HG02763 (cell line): ENCODE results near the gene CCDC116.

Experiments
- ATAC-seq: cut with Tn5 transposase; IDR thresholded peaks from one replicate; pipeline ENCODE4 v1.9.1; 2021; ENCODE audit warnings: mild to moderate bottlenecking, moderate library complexity; ENCODE audit not compliant: unreplicated experiment

The CCDC116 gene

GRCh38 chr22:21680830-21681565, 48.4 kb downstream of the CCDC116 start:
- ATAC-seq, result no peak

GRCh38 chr22:21681566-21682370, 49.2 kb downstream of the CCDC116 start:
- ATAC-seq, result no peak

GRCh38 chr22:21682385-21683175, 50.0 kb downstream of the CCDC116 start:
- ATAC-seq, result no peak

- ATAC-seq, result no peak
These were observed 50.8 kb downstream of the CCDC116 start for GRCh38 chr22:21683401-21683811.

GRCh38 chr22:21684492-21685163, 52.1 kb downstream of the CCDC116 start:
- ATAC-seq, result no peak

- no peak for ATAC-seq
These were observed 52.6 kb downstream of the CCDC116 start for GRCh38 chr22:21685164-21685513.

GRCh38 chr22:21686193-21686608, 53.6 kb downstream of the CCDC116 start:
- ATAC-seq, result no peak
